CD4-positive, alpha-beta T cell (primary cell): ENCODE results near the gene TPRN. TPM values are rescaled to one million over a fixed set of nuclear protein-coding genes. Genes with fewer than 3 reads are reported as not detected.
A peak's percentile ranks its signal among the peaks of the same experiment; 100 is the strongest.

Experiments
- ATAC-seq: fragments of 200-7000 bp; cut with Tn5 transposase; one replicate; pipeline ENCODE4 v1.10.0; 2022; ENCODE audit warnings: mild to moderate bottlenecking; ENCODE audit not compliant: poor library complexity
- CTCF ChIA-PET: fragments of 350-600 bp; sonication (Branson Sonifier 250); formaldehyde crosslinking; loops from one replicate; lab custom pipeline; 2021; ENCODE audit warnings: antibody characterized with exemption, inconsistent platforms; lab: Charles Lee
- POLR2A ChIA-PET: fragments of 350-600 bp; sonication (Branson Sonifier 250); formaldehyde crosslinking; loops from one replicate; lab custom pipeline; 2021; ENCODE audit warnings: antibody characterized with exemption, inconsistent platforms; lab: Charles Lee
- DNase-seq, 14 experiments: peaks; one replicate each; pipeline ENCODE4 v3.0.0-alpha.2; 2013 to 2020; ENCODE audit warnings: mixed read lengths in 2 of 14
- H3K27ac ChIP-seq, 2 donors: one replicate each; pipeline versions ENCODE4 v1.5.1 to v1.7.0; 2013; ENCODE audit warnings: low read length in 2 of 2, low read depth in 1 of 2, mild to moderate bottlenecking in 1 of 2
- H3K27me3 ChIP-seq, 2 experiments: 1 replicate in 1 of 2; 2 replicates in 1 of 2; pipeline versions ENCODE4 v1.6.1 to v1.7.0; 2013; ENCODE audit warnings: low read length in 2 of 2, control low read depth in 1 of 2, mild to moderate bottlenecking in 1 of 2, moderate library complexity in 1 of 2; ENCODE audit not compliant: insufficient read depth in 2 of 2, control insufficient read depth in 1 of 2
- H3K36me3 ChIP-seq: one replicate; pipeline ENCODE4 v1.6.1; 2013; ENCODE audit warnings: low read length, control low read depth; ENCODE audit not compliant: insufficient read depth
- H3K4me1 ChIP-seq: one replicate; pipeline ENCODE4 v1.6.1; 2013; ENCODE audit warnings: low read length, control low read depth; ENCODE audit not compliant: insufficient read depth
- H3K4me3 ChIP-seq: one replicate; pipeline ENCODE4 v1.5.1; 2013; ENCODE audit warnings: mild to moderate bottlenecking, low read length, moderate library complexity
- H3K9me3 ChIP-seq, 2 experiments: 1 replicate in 1 of 2; 2 replicates in 1 of 2; pipeline versions ENCODE4 v1.6.1 to v1.7.0; 2013; ENCODE audit warnings: low read length in 2 of 2, mild to moderate bottlenecking in 2 of 2, control low read depth in 1 of 2, moderate library complexity in 1 of 2; ENCODE audit not compliant: control insufficient read depth in 1 of 2, insufficient read depth in 1 of 2
- H3K27ac Mint-ChIP-seq: one replicate; pipeline ENCODE4 v1.8.0; 2020; ENCODE audit warnings: mixed read lengths
- H3K27me3 Mint-ChIP-seq: one replicate; pipeline ENCODE4 v1.8.0; 2021; ENCODE audit warnings: mixed read lengths
- H3K36me3 Mint-ChIP-seq: one replicate; pipeline ENCODE4 v1.8.0; 2021; ENCODE audit warnings: low read depth, mixed read lengths
- H3K4me1 Mint-ChIP-seq: one replicate; pipeline ENCODE4 v1.8.0; 2021; ENCODE audit warnings: low read depth, mixed read lengths
- H3K4me3 Mint-ChIP-seq: one replicate; pipeline ENCODE4 v1.8.0; 2020; ENCODE audit warnings: mild to moderate bottlenecking, mixed read lengths
- H3K9me3 Mint-ChIP-seq: one replicate; pipeline ENCODE4 v1.8.0; 2020; ENCODE audit warnings: mixed read lengths
- intact Hi-C, 2 experiments: fragments of 100-400 bp; cut with DNase I in 1 of 2; cut with micrococcal nuclease in 1 of 2; formaldehyde crosslinking; loops; one replicate each; pipeline versions ENCODE4 v1.15.1 to v1.9.0; 2023 to 2025; cut with DNase I, micrococcal nuclease
- total RNA-seq, 174 experiments: library from RNA in 2 of 174; stranded (reverse) in 2 of 174; gene quantifications; one replicate each; pipeline ENCODE4 v1.2.3 and lab custom pipeline; 2021 to 2026
- TF ChIP-seq, protein P1 (sequence below): fragments of 200-600 bp; IDR thresholded peaks from one replicate; pipeline ENCODE4 v1.8.0; 2022; ENCODE audit warnings: antibody characterized with exemption, mild to moderate bottlenecking

TPRN gene
- total RNA-seq, 2 experiments from 2014 or later = 6.1 to 8.6 TPM

DNA sequence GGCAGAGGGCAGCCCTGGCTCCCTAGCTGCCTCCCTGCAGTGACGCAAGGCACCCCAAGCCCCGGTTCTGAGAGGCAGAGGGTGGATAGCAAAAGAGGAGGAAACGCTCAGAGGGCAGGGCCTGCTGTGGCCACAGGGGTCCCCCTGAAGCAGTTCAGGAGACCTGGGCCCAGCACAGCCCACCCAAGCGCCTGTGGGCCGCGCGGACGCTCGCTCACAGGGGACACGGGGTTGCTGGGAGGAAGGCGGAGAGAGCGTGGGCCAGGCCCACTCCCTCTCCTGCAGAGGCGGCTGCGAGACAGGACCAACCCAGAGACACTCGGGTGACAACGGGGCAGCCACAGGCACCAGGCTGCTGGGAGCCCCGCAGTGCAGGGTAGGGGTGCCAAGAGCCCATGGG, 20.8 kb downstream of the TPRN start:
- H3K27ac ChIP-seq = no peak overlapping the region
- TF ChIP-seq, protein P1, sequence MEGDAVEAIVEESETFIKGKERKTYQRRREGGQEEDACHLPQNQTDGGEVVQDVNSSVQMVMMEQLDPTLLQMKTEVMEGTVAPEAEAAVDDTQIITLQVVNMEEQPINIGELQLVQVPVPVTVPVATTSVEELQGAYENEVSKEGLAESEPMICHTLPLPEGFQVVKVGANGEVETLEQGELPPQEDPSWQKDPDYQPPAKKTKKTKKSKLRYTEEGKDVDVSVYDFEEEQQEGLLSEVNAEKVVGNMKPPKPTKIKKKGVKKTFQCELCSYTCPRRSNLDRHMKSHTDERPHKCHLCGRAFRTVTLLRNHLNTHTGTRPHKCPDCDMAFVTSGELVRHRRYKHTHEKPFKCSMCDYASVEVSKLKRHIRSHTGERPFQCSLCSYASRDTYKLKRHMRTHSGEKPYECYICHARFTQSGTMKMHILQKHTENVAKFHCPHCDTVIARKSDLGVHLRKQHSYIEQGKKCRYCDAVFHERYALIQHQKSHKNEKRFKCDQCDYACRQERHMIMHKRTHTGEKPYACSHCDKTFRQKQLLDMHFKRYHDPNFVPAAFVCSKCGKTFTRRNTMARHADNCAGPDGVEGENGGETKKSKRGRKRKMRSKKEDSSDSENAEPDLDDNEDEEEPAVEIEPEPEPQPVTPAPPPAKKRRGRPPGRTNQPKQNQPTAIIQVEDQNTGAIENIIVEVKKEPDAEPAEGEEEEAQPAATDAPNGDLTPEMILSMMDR = no peak
- DNase-seq (no peak), ATAC-seq (no peak)
- no peaks in the 10 kb centered on the region for H3K9me3 Mint-ChIP-seq
- intact Hi-C loops = loop anchor here in 1 of 2 experiments (10.0 kb wide), 1 partner anchor 55 kb away; no protein-coding TSS in a partner anchor
- H3K27me3 Mint-ChIP-seq = no peaks in the 10 kb centered on the region
- H3K4me3 ChIP-seq = no peak overlapping the region
- no peaks in the 10 kb centered on the region for H3K9me3 ChIP-seq
- CTCF ChIA-PET = interaction anchor here (1.8 kb wide), 1 partner anchor 84 kb away, joined by 3 read pairs; no protein-coding TSS in a partner anchor
- no peaks in the 10 kb centered on the region for H3K27me3 ChIP-seq
- peaks cover 8% of the 10 kb centered on the region for H3K4me1 Mint-ChIP-seq
- H3K36me3 Mint-ChIP-seq = peaks cover 54% of the 10 kb centered on the region
- POLR2A ChIA-PET = no interaction called here
- peaks cover 11% of the 10 kb centered on the region for H3K4me1 ChIP-seq
- no peak overlapping the region for H3K27ac Mint-ChIP-seq
- H3K36me3 ChIP-seq = peaks cover 59% of the 10 kb centered on the region
- no peak overlapping the region for H3K4me3 Mint-ChIP-seq

DNA sequence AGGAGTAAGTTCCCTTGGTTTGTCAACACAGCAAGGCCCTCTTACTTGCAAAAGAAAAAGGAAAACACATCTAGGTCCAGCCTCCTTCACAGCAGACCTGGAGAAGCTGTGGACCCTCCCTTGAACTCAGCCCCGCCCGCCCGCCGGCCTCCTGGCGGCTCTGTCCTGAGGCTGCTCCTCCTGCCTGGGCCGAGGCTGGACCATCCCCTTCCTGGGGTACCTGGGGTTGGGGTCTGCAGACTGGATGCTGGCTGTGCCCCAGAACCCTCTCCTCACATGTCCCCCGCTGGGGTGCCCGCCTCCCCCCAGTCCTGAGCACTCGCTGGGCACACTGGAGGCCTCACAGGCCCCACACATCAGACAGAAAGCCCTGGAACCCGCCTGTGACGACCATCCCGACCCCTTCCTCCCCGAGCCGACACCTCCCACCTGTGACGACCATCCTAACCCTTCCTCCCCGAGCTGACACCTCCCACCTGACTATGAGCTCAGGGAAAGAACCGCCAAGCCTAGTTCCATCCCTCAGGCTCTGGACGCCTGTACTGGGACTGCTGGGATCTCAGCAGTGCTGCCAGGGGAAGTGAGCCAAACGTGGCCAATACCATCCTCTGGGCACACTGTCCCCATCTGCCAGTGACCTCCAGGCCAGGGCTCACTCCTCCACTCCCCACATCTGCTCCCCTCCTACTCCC, 21.5 kb downstream of the TPRN start:
- intact Hi-C loops = loop anchor here in 1 of 2 experiments (10.0 kb wide), 1 partner anchor 54 kb away; no protein-coding TSS in a partner anchor
- Histone ChIP-seq H3K27me3 (peaks cover 0 to under 1% of the 10 kb centered on the region in 2 experiments), H3K4me1 (peaks cover 16% of the 10 kb centered on the region), H3K4me3 (no peak overlapping the region), H3K36me3 (peaks cover 55% of the 10 kb centered on the region), H3K27ac (no peak overlapping the region), H3K9me3 (no peaks in the 10 kb centered on the region)
- CTCF ChIA-PET = interaction anchor here (1.8 kb wide), 1 partner anchor 83 kb away, joined by 3 read pairs; no protein-coding TSS in a partner anchor
- H3K36me3 Mint-ChIP-seq = peaks cover 49% of the 10 kb centered on the region
- H3K27ac Mint-ChIP-seq = no peak overlapping the region
- DNase-seq (no peak), ATAC-seq (no peak)
- no peaks in the 10 kb centered on the region for H3K27me3 Mint-ChIP-seq
- TF ChIP-seq, protein P1 = no peak
- H3K4me1 Mint-ChIP-seq = peaks cover 5% of the 10 kb centered on the region
- no peaks in the 10 kb centered on the region for H3K9me3 Mint-ChIP-seq
- H3K4me3 Mint-ChIP-seq = no peak overlapping the region
- POLR2A ChIA-PET = no interaction called here

DNA sequence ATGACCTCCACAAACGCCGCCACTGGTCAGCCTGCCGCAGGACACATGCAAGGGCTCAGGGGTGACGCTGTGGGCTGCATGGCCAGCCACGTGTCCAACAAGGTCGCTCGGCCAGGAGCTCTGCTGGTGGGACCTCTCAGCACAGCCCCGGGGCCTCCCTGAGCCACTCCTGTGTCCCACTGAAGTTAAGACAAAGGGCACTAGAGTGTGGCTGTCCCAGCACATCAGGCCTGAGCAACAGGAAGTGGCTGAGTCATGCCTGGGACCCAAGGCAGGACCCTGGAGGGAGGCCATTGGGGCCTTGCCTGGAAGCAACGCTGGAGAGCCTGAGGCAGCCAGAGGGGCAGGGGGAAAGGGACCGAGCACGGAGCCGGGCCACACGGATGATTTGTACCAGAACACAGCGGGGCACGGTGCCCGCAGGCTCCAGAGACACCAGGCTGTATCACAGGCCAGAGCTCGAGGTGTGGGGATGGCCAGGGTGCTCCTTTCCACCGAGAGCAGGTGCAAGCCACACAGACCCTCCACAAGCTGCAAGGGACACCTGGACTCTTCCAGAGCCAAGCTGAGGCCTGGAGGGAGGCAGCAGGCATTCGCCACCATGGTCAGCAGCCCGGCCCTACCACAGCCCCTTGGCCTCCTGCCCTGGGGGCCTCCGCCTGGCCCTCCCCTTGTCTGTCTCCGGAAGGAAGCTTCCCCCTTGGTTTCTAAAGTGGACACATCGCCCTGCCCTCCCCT, 22.2 kb downstream of the TPRN start:
- Mint-ChIP-seq H3K27ac (no peak overlapping the region), H3K27me3 (no peaks in the 10 kb centered on the region), H3K36me3 (peaks cover 42% of the 10 kb centered on the region), H3K4me1 (peaks cover 4% of the 10 kb centered on the region), H3K4me3 (peak overlapping the region; percentile 30), H3K9me3 (no peaks in the 10 kb centered on the region)
- TF ChIP-seq, protein P1 = no peak
- DNase-seq (no peak), ATAC-seq (no peak)
- Histone ChIP-seq H3K27me3 (peaks cover 5% of the 10 kb centered on the region in 2 experiments), H3K27ac (no peak overlapping the region), H3K4me1 (peaks cover 19% of the 10 kb centered on the region), H3K4me3 (no peak overlapping the region), H3K36me3 (peaks cover 48% of the 10 kb centered on the region), H3K9me3 (no peaks in the 10 kb centered on the region)
- ChIA-PET CTCF (no interaction called here), POLR2A (no interaction called here)
- intact Hi-C loops = loop anchor here in 1 of 2 experiments (10.0 kb wide), 1 partner anchor 54 kb away; no protein-coding TSS in a partner anchor
